Mucosa of rectum (tissue), 2 donors: ENCODE data around the gene KLHDC4.
"Not testable (repeated sequence)": the region's sequence is repeated elsewhere in the genome, so short reads cannot be mapped to it uniquely, and the experiment has no call there.

Experiments
- H3K27ac ChIP-seq, 2 donors: one replicate each; pipeline ENCODE4 v1.7.0; 2013; ENCODE audit warnings: inconsistent platforms in 2 of 2, low read depth in 2 of 2, low read length in 2 of 2
- H3K27me3 ChIP-seq, 2 donors: one replicate each; pipeline ENCODE4 v1.7.0; 2013; ENCODE audit warnings: low read length in 2 of 2; ENCODE audit not compliant: control insufficient read depth in 2 of 2, insufficient read depth in 2 of 2
- H3K36me3 ChIP-seq, 2 donors: one replicate each; pipeline ENCODE4 v1.7.0; 2013; ENCODE audit warnings: low read length in 2 of 2; ENCODE audit not compliant: control insufficient read depth in 2 of 2, insufficient read depth in 2 of 2
- H3K4me1 ChIP-seq, 2 donors: one replicate each; pipeline ENCODE4 v1.7.0; 2013; ENCODE audit warnings: low read length in 2 of 2, mild to moderate bottlenecking in 1 of 2; ENCODE audit not compliant: control insufficient read depth in 2 of 2, insufficient read depth in 2 of 2
- H3K4me3 ChIP-seq, 2 donors: one replicate each; pipeline ENCODE4 v1.7.0; 2013; ENCODE audit warnings: low read length in 2 of 2
- H3K9ac ChIP-seq, 2 donors: one replicate each; pipeline ENCODE4 v1.7.0; 2013; ENCODE audit warnings: low read length in 2 of 2, low read depth in 1 of 2, mild to moderate bottlenecking in 1 of 2
- H3K9me3 ChIP-seq, 2 donors: one replicate each; pipeline ENCODE4 v1.7.0; 2013; ENCODE audit warnings: low read length in 2 of 2; ENCODE audit not compliant: control insufficient read depth in 2 of 2
- donor health status: healthy.
- donor health status: Normal muscosa, but diverticular disease.

Gene KLHDC4

DNA sequence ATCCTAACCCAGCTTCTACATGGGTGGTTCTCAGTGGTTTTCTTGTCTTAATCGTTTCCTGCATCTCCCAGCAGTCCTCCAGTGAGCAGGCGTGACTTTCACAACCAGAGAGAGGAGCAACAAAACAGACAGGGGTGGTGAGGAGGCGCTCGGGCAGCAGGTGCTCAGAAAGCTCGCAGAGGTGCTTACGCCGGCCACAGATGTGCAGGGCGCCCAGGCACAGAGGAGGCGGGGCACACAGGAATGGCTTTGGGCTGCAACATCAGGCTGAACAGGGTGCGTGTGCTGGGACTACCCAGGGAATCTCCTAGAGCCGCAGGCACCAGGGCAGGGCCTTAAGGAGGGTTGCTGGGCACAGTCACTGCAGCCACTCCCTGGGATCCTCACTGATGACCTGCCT lies 32.6 kb downstream of the KLHDC4 start:
- H3K9ac ChIP-seq = no peak overlapping the region
- H3K36me3 ChIP-seq = peaks cover 18 to 29% of the 10 kb centered on the region in 2 donors
- no peak overlapping the region for H3K4me3 ChIP-seq
- no peaks in the 10 kb centered on the region for H3K4me1 ChIP-seq
- no peaks in the 10 kb centered on the region for H3K27me3 ChIP-seq
- no peak overlapping the region for H3K27ac ChIP-seq
- no peaks in the 10 kb centered on the region for H3K9me3 ChIP-seq

DNA sequence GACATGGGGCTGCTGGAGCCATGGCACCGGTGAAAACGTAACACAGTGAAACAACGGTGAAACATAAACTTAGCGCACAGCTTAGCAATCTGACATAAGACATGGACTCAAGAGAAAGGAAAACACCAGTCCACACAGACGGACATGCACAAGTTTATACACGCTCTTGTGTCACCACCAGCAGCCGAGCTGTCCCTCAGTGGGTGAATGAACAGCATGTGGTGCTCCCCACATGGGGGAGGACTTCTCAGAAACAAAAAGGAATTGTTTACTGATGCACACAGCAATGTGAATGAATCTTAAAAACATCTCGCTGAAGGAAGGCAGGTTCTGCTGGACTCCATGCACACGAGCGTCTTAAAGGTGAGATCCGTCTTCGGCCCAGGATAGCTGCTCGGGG lies 34.2 kb downstream of the KLHDC4 start:
- Histone ChIP-seq H3K4me1 (no peaks in the 10 kb centered on the region), H3K9me3 (no peaks in the 10 kb centered on the region), H3K4me3 (no peak overlapping the region), H3K27me3 (no peaks in the 10 kb centered on the region), H3K9ac (no peak overlapping the region), H3K27ac (no peak overlapping the region), H3K36me3 (peaks cover 16 to 40% of the 10 kb centered on the region in 2 donors)

DNA sequence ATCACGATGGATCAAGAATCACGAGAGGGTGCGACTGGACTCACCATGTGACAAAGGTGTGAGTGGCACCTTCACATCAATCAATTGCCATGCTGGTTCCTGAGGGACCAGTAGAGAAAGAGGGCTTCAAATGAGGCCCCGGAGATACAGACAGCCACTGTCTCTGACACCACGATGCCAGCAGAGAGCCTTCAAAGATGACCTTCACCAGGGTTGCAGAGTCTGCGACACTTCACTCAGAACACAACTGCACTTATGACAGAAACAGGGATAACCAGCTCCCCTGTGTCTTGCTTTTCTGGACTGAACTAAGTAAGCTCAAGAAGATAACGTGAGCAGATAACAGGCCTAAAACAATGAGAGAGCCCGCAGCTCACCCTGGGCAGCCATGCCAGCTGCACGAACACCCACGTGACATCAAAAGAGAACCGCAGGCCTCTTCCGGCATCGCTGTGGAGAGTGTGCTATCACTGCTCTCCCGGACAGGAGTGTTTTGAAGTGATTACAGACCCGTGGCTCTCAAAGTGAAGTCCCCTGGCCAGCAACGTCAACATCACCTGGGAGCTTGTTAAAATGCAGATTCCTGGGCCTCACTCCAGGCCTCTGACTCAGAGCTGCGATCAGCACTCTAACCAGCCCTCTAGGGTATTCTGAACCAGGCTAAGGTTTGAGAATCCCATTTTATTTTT lies 36.4 kb downstream of the KLHDC4 start:
- H3K4me3 ChIP-seq = no peak overlapping the region
- H3K27ac ChIP-seq = no peak overlapping the region
- no peaks in the 10 kb centered on the region for H3K4me1 ChIP-seq
- H3K9me3 ChIP-seq = no peaks in the 10 kb centered on the region
- no peak overlapping the region for H3K9ac ChIP-seq
- H3K36me3 ChIP-seq = peaks cover 13 to 33% of the 10 kb centered on the region in 2 donors
- no peaks in the 10 kb centered on the region for H3K27me3 ChIP-seq

DNA sequence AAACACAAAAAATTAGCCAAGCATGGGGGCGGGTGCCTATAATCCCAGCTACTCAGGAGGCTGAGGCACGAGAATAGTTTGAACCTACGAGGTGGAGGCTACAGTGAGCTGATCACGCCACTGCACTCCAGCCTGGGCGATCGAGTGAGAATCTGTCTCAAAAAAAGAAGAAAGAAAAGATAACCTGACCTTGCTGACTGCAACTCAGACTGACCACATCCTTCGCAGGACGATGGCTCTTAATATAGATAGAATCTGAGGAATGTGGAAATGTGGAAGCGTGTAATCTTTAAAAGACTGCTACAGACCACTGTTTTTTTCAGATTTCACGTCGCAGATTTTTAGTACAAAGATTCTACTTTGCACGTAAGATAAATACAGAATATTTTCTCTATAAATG lies 37.8 kb downstream of the KLHDC4 start:
- peaks cover 20 to 37% of the 10 kb centered on the region in 2 donors for H3K36me3 ChIP-seq
- H3K9me3 ChIP-seq = no peaks in the 10 kb centered on the region
- H3K4me1 ChIP-seq = no peaks in the 10 kb centered on the region

DNA sequence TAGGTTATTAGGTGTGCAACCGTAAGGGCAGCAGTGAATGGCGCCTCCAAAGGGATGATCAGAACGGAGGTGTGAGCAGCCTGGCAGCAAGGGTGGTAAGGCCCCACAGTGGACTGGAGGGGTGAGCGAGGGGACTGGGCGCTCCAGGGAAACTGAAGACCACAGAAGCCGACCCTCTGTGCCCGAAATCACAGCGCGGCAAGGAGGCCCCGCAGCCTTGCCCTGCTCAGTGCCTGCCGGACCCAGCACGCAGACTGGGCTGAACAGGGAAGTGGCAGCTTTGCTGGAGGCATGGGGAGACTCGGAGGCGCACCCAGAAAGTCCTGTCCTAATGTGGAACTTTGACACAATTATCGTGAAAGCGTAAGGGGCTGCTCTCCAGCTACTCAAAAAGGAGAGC lies 38.4 kb downstream of the KLHDC4 start:
- Histone ChIP-seq H3K4me3 (no peak overlapping the region), H3K27ac (no peak overlapping the region), H3K4me1 (no peaks in the 10 kb centered on the region), H3K36me3 (peaks cover 27 to 40% of the 10 kb centered on the region in 2 donors), H3K27me3 (no peaks in the 10 kb centered on the region), H3K9me3 (no peaks in the 10 kb centered on the region), H3K9ac (no peak overlapping the region)

More for the DNA sequence above, 37.8 kb downstream of the KLHDC4 start:
- H3K9ac ChIP-seq = no peak overlapping the region
- H3K27me3 ChIP-seq = no peaks in the 10 kb centered on the region
- H3K27ac ChIP-seq = no peak overlapping the region
- no peak overlapping the region for H3K4me3 ChIP-seq

DNA sequence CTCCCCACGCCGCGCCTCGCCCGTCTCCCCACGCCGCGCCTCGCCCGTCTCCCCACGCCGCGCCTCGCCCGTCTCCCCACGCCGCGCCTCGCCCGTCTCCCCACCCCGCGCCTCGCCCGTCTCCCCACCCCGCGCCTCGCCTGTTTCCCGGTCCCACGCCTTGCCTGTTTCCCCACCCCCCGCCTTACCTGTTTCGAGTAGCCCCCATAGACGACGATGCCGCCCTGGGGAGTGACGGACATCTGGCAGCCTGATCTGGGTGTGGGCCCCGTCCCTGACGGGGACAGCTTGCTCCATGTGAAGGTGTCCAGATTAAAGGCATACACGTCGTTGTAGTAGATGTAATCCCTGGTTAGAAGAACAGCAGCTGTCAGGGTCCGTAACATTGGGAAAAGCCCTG lies 39.2 kb downstream of the KLHDC4 start:
- H3K36me3 ChIP-seq = peaks cover 33 to 44% of the 10 kb centered on the region in 2 donors
- H3K4me1 ChIP-seq, H3K27ac ChIP-seq, H3K27me3 ChIP-seq, H3K9me3 ChIP-seq, H3K4me3 ChIP-seq, H3K9ac ChIP-seq: not testable (repeated sequence)

DNA sequence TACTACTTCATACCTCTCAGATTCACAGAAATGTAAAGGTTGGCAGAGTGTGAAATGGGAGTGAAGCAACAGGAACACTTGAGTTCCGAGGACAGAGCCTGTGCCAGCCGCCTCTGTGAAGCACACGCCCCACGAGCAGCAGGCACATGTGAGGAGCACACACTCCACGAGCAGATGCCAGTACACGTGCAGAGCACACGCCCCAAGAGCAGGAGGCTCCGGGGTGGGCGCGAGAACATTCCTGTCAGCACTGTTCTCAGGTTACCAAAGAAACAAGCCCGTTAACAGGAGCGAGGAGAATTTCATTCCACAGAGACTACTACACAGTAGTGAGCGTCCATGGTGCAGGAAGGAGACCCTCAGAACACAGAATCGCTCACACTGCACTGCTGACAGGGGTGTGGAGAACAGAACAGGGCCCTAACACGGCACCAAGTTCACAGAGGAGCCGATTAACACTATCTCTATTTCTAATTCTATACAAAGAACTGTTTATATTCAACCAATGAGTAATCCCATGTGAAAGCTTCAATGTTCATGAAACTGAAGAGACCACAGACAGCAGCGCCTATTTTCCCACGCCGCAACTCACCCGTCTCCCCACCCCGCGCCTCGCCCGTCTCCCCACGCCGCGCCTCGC lies 40.1 kb downstream of the KLHDC4 start:
- Histone ChIP-seq H3K9ac (no peak overlapping the region), H3K9me3 (no peaks in the 10 kb centered on the region), H3K27me3 (no peaks in the 10 kb centered on the region), H3K4me3 (no peak overlapping the region), H3K36me3 (peaks cover 36 to 44% of the 10 kb centered on the region in 2 donors), H3K4me1 (no peaks in the 10 kb centered on the region), H3K27ac (no peak overlapping the region)

DNA sequence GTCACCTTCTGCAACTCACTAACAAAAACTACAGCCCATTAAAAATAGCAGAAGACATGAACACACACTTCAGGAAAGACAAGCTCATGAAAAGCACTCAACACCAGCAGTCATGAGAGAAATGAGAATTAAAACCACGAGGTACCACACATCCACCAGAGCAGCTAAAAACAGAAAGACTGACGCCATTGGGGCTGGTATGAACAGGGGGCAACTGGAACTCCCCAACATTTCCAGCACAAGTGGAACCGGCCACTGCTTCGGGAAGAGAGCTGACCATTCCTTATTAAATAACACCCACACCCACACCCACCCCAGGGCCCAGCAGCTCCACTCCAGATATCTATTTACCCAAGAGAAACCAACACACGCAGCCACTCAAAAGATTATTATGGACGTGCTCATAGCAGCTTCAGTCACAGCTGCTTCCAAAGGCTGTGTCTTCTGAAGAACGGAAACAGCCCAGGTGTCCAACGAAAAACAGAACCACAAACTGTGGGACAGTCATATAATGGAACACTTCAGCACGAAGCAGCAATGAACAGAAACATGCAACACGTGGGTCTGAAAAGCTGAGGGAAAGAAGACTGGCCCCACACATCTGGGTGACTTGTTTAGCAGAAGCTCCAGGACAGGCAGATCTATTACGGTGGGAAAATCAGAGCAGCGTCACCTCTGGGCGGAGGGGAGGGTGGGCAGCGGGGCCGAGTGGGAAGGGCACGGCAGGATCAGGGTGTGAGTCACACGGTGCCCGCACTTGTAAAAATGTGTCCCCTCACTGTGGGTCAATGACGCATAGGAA lies 41.1 kb downstream of the KLHDC4 start:
- Histone ChIP-seq H3K4me1 (no peaks in the 10 kb centered on the region), H3K27ac (no peak overlapping the region), H3K36me3 (peaks cover 34 to 42% of the 10 kb centered on the region in 2 donors), H3K9ac (no peak overlapping the region), H3K27me3 (no peaks in the 10 kb centered on the region), H3K9me3 (no peaks in the 10 kb centered on the region), H3K4me3 (no peak overlapping the region)

DNA sequence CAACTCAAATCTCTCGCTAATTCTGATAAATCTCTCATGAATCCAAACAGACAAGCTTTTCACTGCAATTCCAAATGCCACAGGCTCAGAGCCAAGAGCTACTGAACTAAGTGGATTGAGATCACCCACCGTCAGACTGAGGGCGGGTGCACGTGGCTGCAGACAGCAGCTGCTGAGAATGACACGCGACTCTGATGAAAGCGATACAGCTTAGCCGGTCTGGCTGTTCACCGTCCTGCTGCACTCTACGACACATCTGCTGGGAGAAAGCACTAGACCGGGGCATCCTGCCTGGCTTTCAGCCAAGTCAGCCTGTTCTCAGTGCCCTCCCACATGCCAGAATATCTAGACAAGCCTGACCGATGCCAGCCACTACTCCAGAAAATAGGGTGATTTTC lies 42.6 kb downstream of the KLHDC4 start:
- H3K9me3 ChIP-seq = no peaks in the 10 kb centered on the region
- H3K27me3 ChIP-seq = no peaks in the 10 kb centered on the region
- no peak overlapping the region for H3K9ac ChIP-seq
- H3K27ac ChIP-seq = no peak overlapping the region
- no peak overlapping the region for H3K4me3 ChIP-seq
- H3K36me3 ChIP-seq = peaks cover 28 to 34% of the 10 kb centered on the region in 2 donors
- H3K4me1 ChIP-seq = no peaks in the 10 kb centered on the region

DNA sequence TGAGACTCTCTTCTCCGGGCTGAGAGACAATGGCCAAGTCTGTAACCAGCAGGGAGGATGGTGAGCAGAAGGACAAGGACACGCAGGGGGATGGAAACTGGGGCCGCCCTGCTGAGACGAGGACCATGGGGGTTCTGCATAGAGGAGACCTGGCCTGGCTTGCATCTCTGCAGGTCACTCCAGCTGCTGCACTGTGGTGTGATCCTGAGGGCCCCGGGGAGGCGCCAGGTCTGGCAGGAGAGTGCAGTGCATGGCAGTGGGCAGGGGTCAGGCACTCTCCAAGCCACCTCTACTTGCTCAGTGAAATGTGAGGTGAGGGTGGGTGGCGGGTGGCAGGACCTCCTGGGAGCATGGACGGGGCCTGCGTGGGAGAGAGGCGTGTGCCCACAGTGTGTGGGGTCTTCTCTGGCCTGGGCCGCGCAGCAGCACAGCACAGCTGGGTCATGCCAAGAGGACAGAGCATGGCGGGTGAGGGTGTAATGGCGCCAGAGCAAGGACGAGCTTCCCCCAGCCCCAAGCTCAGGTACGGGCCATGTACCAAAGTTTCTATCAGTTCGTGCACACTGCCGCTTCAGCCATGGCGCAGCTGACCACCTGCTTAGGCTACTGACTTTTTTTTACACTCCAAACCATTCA lies 43.1 kb downstream of the KLHDC4 start:
- Histone ChIP-seq H3K4me3 (no peak overlapping the region), H3K9ac (no peak overlapping the region), H3K4me1 (no peaks in the 10 kb centered on the region), H3K36me3 (peaks cover 28 to 33% of the 10 kb centered on the region in 2 donors), H3K27me3 (no peaks in the 10 kb centered on the region), H3K9me3 (no peaks in the 10 kb centered on the region), H3K27ac (no peak overlapping the region)
